GM12864 (cell line): Measurements from ENCODE around the gene NSMF.

Experiments used
- DNase-seq: peaks from one replicate; pipeline ENCODE4 v3.0.0-alpha.2; 2011; ENCODE audit warnings: low read depth
- H3K4me3 ChIP-seq: 2 replicates; pipeline ENCODE4 v1.5.1; 2011; ENCODE audit warnings: mild to moderate bottlenecking, low read depth, low read length, control low read depth
- TF ChIP-seq, protein P1 (sequence below): IDR thresholded peaks from 2 replicates; pipeline ENCODE4 v1.5.1; 2011; ENCODE audit warnings: low read depth, mild to moderate bottlenecking, moderate library complexity, low read length, control low read depth, inconsistent platforms; ENCODE audit errors: missing control alignments

NSMF gene

GRCh38 chr9:137449931-137450538 lies 9.1 kb downstream of the NSMF start:
- no peak for DNase-seq
- TF ChIP-seq, protein P1, sequence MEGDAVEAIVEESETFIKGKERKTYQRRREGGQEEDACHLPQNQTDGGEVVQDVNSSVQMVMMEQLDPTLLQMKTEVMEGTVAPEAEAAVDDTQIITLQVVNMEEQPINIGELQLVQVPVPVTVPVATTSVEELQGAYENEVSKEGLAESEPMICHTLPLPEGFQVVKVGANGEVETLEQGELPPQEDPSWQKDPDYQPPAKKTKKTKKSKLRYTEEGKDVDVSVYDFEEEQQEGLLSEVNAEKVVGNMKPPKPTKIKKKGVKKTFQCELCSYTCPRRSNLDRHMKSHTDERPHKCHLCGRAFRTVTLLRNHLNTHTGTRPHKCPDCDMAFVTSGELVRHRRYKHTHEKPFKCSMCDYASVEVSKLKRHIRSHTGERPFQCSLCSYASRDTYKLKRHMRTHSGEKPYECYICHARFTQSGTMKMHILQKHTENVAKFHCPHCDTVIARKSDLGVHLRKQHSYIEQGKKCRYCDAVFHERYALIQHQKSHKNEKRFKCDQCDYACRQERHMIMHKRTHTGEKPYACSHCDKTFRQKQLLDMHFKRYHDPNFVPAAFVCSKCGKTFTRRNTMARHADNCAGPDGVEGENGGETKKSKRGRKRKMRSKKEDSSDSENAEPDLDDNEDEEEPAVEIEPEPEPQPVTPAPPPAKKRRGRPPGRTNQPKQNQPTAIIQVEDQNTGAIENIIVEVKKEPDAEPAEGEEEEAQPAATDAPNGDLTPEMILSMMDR, result no peak
- H3K4me3 ChIP-seq, result no peak overlapping the region

DNA sequence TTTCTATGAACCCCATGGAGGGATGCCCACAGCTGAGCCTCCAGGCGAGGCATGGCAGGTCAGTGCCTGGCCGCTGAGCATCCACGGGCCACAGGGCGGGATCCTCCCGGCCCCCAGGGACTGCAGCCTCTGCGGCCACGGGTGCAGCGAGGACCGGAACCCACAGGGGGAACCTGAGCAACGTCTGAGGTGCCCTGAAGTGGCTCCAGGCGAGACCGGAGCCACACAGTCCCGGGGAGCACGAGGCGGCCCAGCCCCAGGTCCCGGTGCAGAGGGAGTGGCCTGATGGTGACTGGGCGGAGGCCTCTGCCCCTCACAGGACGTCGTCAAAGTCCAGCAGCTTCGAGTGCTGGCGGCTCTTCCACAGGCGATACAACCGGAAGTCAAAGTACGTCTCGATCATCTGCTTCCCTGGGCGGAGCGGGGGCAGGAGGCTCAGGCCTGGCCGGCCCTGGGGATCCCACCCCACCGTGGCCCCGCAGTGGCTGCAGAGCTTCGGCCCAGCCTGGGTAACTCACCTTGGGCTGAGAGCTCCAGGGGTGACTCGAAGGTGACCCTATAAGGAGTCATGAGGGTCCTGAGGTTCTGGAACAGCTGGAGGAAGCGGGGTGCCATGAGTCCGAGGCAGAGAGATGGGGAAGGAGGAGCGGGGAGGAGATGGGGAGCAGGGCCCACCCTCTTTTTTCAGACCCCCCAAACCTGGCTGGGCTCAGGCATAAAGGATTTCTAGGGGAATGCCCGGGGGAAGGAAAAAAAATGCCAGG lies 9.9 kb downstream of the NSMF start:
- TF ChIP-seq, protein P1, result no peak
- DNase-seq, result no peak
- no peak overlapping the region for H3K4me3 ChIP-seq

DNA sequence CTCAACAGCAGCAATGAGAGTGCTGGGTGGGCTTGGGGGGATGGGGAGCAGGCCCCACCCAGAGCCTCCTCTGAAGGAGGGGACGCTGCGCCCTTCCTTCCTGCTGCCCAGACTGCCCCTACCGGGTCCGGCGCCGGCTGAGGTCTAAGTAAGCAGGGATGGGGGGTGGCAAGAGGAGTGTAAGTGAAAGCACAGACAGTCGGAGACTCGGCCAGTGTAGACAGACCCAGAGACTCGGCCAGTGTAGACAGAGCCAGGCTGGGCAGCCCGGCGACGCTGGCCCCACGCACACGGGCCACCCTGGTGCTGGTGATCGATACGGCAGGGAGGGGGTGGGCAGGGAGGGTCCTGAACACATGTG lies 10.6 kb downstream of the NSMF start:
- H3K4me3 ChIP-seq, result no peak overlapping the region
- TF ChIP-seq, protein P1, result no peak
- no peak for DNase-seq

DNA sequence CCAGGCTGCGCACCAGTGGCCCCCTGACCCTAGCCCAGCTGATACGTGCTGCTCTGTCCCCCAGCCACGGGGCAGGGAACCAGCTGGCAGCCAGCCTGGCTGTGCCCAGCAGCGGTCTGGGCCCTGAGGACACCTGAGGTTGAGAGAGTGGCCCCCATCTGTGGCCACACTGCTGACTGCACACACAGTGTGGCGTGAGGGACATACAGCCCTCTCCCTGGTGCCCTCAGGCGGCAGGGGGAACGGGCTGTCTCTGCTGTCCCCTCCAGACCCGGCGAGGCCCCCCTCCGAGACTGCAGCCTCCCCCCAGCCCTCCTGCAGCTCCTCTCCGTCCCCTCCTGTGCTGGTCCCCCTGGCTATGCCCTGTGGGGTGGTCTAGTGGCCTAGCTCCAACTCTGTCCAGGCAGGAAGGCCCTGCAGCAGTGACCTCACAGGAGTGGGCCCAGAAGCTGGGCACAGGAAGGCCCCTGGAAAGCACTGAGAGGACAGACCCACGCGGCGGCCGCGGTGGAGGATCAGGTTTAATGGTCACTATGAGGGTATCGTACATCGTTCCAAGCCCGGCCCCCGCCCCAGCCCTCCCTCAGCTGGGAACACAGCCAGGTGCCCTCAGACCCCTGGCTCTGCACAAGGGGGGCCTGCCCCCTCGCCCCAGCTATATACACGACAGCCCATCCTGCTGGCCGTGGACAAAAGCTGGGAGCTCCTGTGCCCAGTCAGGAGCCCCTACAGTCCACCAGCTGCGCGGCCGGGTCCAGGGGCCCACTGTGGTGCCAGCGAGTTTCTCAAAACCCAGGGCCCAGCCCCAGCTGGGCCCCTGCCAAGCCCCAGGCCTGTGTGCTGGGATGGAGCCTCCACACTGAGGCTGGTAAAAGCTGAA lies 11.2 kb downstream of the NSMF start:
- no peak overlapping the region for H3K4me3 ChIP-seq
- DNase-seq, result no peak

GRCh38 chr9:137446851-137447471 lies 12.2 kb downstream of the NSMF start:
- TF ChIP-seq, protein P1, result no peak
- no peak overlapping the region for H3K4me3 ChIP-seq
- no peak for DNase-seq

More for the DNA sequence above, 11.2 kb downstream of the NSMF start:
- TF ChIP-seq, protein P1, result no peak

GRCh38 chr9:137445930-137446431 lies 13.2 kb downstream of the NSMF start:
- TF ChIP-seq, protein P1, result no peak
- no peak for DNase-seq
- H3K4me3 ChIP-seq, result no peak overlapping the region
